GM12878 (cell line): Measurements from ENCODE around the gene MAP3K1.

Source experiments
- CHD1 ChIP-seq: IDR thresholded peaks from 2 replicates; pipeline ENCODE4 v1.6.1; 2012; ENCODE audit warnings: low read depth, low read length, improper control_type of control experiment
- CTCF ChIP-seq, 3 experiments: IDR thresholded peaks in 2 of 3; conservative IDR thresholded peaks in 1 of 3; 2 replicates each; pipeline ENCODE4 v1.5.1; 2011; ENCODE audit warnings: low read depth in 3 of 3, low read length in 3 of 3, mild to moderate bottlenecking in 3 of 3, control low read depth in 2 of 3, moderate library complexity in 2 of 3, inconsistent platforms in 1 of 3, mixed read lengths in 1 of 3; ENCODE audit not compliant: control insufficient read depth in 2 of 3, insufficient read depth in 1 of 3; ENCODE audit errors: extremely low read depth in 1 of 3
- EP300 ChIP-seq, 2 experiments: fragments of 150-350 bp in 1 of 2; IDR thresholded peaks; 2 replicates each; pipeline ENCODE4 v1.6.1; 2011 to 2012; ENCODE audit warnings: low read depth in 2 of 2, low read length in 2 of 2, borderline replicate concordance in 1 of 2, improper control_type of control experiment in 1 of 2, inconsistent platforms in 1 of 2; ENCODE audit not compliant: control insufficient read depth in 1 of 2
- EZH2 ChIP-seq: IDR thresholded peaks from 2 replicates; pipeline ENCODE4 v1.6.1; 2012; ENCODE audit warnings: low read depth, mild to moderate bottlenecking, control low read depth, inconsistent platforms, low read length, borderline replicate concordance; ENCODE audit not compliant: control insufficient read depth
- FOXM1 ChIP-seq: IDR thresholded peaks from 2 replicates; pipeline ENCODE4 v1.6.1; 2012; ENCODE audit warnings: low read depth, mild to moderate bottlenecking, inconsistent platforms, low read length, moderate library complexity
- RAD21 ChIP-seq: IDR thresholded peaks from 2 replicates; pipeline ENCODE4 v1.6.1; 2011; ENCODE audit warnings: mild to moderate bottlenecking, low read depth, low read length, moderate library complexity; ENCODE audit not compliant: insufficient read depth
- RFX5 ChIP-seq: IDR thresholded peaks from 2 replicates; pipeline ENCODE4 v1.6.1; 2011; ENCODE audit warnings: low read depth, low read length, improper control_type of control experiment
- SRF ChIP-seq, 2 experiments: IDR thresholded peaks; 2 replicates each; pipeline ENCODE4 v1.6.1; 2011; ENCODE audit warnings: low read depth in 2 of 2, low read length in 2 of 2, mild to moderate bottlenecking in 1 of 2, moderate library complexity in 1 of 2
- TBL1XR1 ChIP-seq: IDR thresholded peaks from 2 replicates; pipeline ENCODE4 v1.6.1; 2012; ENCODE audit warnings: low read depth, low read length, improper control_type of control experiment
- ZNF24 ChIP-seq: fragments of 450-650 bp; IDR thresholded peaks from 2 replicates; pipeline ENCODE4 v1.6.1; 2017; ENCODE audit warnings: antibody characterized with exemption, mild to moderate bottlenecking

GRCh38 chr5:56825222-56825824 lies 10.0 kb downstream of the MAP3K1 start:
- TF ChIP-seq EZH2 (no peak), FOXM1 (no peak), CTCF (IDR thresholded peaks at IDR 0.05 in 2 of 3, conservative IDR thresholded peaks at IDR 0.05 in 1 of 3; ENCODE audit: control insufficient read depth in 2 of 3, extremely low read depth in 1 of 3, insufficient read depth in 1 of 3, low read depth in 3 of 3, low read length in 3 of 3) (no peak), RFX5 (no peak), CHD1 (no peak), RAD21 (no peak), ZNF24 (no peak), SRF (IDR thresholded peaks at IDR 0.05; ENCODE audit: low read depth in 2 of 2, low read length in 2 of 2) (no peak), EP300 (IDR thresholded peaks at IDR 0.05; ENCODE audit: borderline replicate concordance in 1 of 2, control insufficient read depth in 1 of 2, low read depth in 2 of 2, low read length in 2 of 2) (no peak), TBL1XR1 (no peak)
